SK-N-SH treated with all-trans-retinoic acid at 6 μM for 48 hours (cell line): ENCODE results near the gene SEC16A.

Experiments
- ATAC-seq: fragments of 200-7000 bp; cut with Tn5 transposase; 3 replicates; pipeline ENCODE4 v1.9.1; 2020; ENCODE audit warnings: mild to moderate bottlenecking, moderate library complexity
- ARNTL ChIP-seq: fragments of 450-650 bp; formaldehyde crosslinking; IDR thresholded peaks from 2 replicates; pipeline ENCODE4 v1.5.0; 2020; ENCODE audit warnings: low read depth, mild to moderate bottlenecking, moderate library complexity, borderline replicate concordance
- BACH2 ChIP-seq: fragments of 250-450 bp; sonication (Bioruptor Pico); IDR thresholded peaks from 2 replicates; pipeline ENCODE4 v1.9.0; 2021; ENCODE audit warnings: mild to moderate bottlenecking, borderline replicate concordance
- CSDC2 ChIP-seq: fragments of 250-450 bp; sonication (Bioruptor Pico); IDR thresholded peaks from 2 replicates; pipeline ENCODE4 v1.5.0; 2020; ENCODE audit warnings: mild to moderate bottlenecking, moderate library complexity
- ESRRG ChIP-seq: fragments of 250-450 bp; sonication (Bioruptor Pico); IDR thresholded peaks from 2 replicates; pipeline ENCODE4 v1.6.1; 2021; ENCODE audit warnings: mild to moderate bottlenecking
- GLIS3 ChIP-seq: fragments of 250-450 bp; sonication (Bioruptor Pico); IDR thresholded peaks from 2 replicates; pipeline ENCODE4 v1.5.0; 2020; ENCODE audit warnings: mild to moderate bottlenecking, moderate library complexity
- ISL1 ChIP-seq: fragments of 250-450 bp; sonication (Bioruptor Pico); IDR thresholded peaks from 2 replicates; pipeline ENCODE4 v2.1.2; 2022; ENCODE audit warnings: mild to moderate bottlenecking, moderate library complexity
- OSR1 ChIP-seq: fragments of 250-450 bp; sonication (Bioruptor Pico); IDR thresholded peaks from 2 replicates; pipeline ENCODE4 v1.8.0; 2022; ENCODE audit warnings: moderate library complexity, mild to moderate bottlenecking, inconsistent platforms
- POU6F1 ChIP-seq: fragments of 250-450 bp; sonication (Bioruptor Pico); IDR thresholded peaks from 2 replicates; pipeline ENCODE4 v1.8.0; 2021; ENCODE audit warnings: low read depth, mild to moderate bottlenecking, moderate library complexity, borderline replicate concordance
- RARB ChIP-seq: fragments of 250-450 bp; sonication (Bioruptor Pico); IDR thresholded peaks from 2 replicates; pipeline ENCODE4 v1.8.0; 2021; ENCODE audit warnings: mild to moderate bottlenecking, moderate library complexity
- TCF4 ChIP-seq: fragments of 250-450 bp; sonication (Bioruptor Pico); IDR thresholded peaks from 2 replicates; pipeline ENCODE4 v1.8.0; 2021; ENCODE audit warnings: mild to moderate bottlenecking, moderate library complexity, borderline replicate concordance
- TOX ChIP-seq: fragments of 250-450 bp; sonication (Bioruptor Pico); IDR thresholded peaks from 2 replicates; pipeline ENCODE4 v1.8.0; 2021; ENCODE audit warnings: mild to moderate bottlenecking, moderate library complexity, borderline replicate concordance
- TSHZ2 ChIP-seq: fragments of 250-450 bp; sonication (Bioruptor Pico); IDR thresholded peaks from 2 replicates; pipeline ENCODE4 v1.5.0; 2020; ENCODE audit warnings: mild to moderate bottlenecking, moderate library complexity
- ZC3H10 ChIP-seq: fragments of 250-450 bp; sonication (Bioruptor Pico); IDR thresholded peaks from 2 replicates; pipeline ENCODE4 v1.5.1; 2021; ENCODE audit warnings: mild to moderate bottlenecking, moderate library complexity
- ZFP3 ChIP-seq: fragments of 250-450 bp; sonication (Bioruptor Pico); IDR thresholded peaks from 2 replicates; pipeline ENCODE4 v1.5.0; 2020; ENCODE audit warnings: mild to moderate bottlenecking, moderate library complexity
- ZFP30 ChIP-seq: fragments of 450-650 bp; formaldehyde crosslinking; IDR thresholded peaks from 2 replicates; pipeline ENCODE4 v1.5.0; 2022; ENCODE audit warnings: mild to moderate bottlenecking, moderate library complexity
- ZNF565 ChIP-seq: fragments of 450-650 bp; formaldehyde crosslinking; conservative IDR thresholded peaks from 2 replicates; pipeline ENCODE4 v1.5.0; 2020; ENCODE audit warnings: low read depth, mild to moderate bottlenecking, moderate library complexity
- ZNF70 ChIP-seq: fragments of 450-650 bp; formaldehyde crosslinking; IDR thresholded peaks from 2 replicates; pipeline ENCODE4 v1.5.0; 2020; ENCODE audit warnings: mild to moderate bottlenecking, moderate library complexity
- ZNF8 ChIP-seq: fragments of 450-650 bp; formaldehyde crosslinking; IDR thresholded peaks from 2 replicates; pipeline ENCODE4 v1.5.0; 2020; ENCODE audit warnings: mild to moderate bottlenecking, moderate library complexity
- TF ChIP-seq, protein P1 (sequence below): fragments of 250-450 bp; sonication (Bioruptor Pico); IDR thresholded peaks from 2 replicates; pipeline ENCODE4 v1.8.0; 2020; ENCODE audit warnings: mild to moderate bottlenecking, moderate library complexity, borderline replicate concordance
- TF ChIP-seq, protein P2 (sequence below): fragments of 250-450 bp; sonication (Bioruptor Pico); IDR thresholded peaks from 2 replicates; pipeline ENCODE4 v1.5.1; 2020; ENCODE audit warnings: low read depth, mild to moderate bottlenecking, moderate library complexity

The SEC16A gene

GRCh38 chr9:136416427-136416826, 66.4 kb downstream of the SEC16A start:
- TF ChIP-seq TOX (CRISPR knock-in tag) (no peak), TSHZ2 (CRISPR knock-in tag) (no peak), ZFP3 (no peak), ZNF70 (CRISPR knock-in tag) (no peak), ZNF565 (CRISPR knock-in tag) (no peak)
- no peak for ATAC-seq

DNA sequence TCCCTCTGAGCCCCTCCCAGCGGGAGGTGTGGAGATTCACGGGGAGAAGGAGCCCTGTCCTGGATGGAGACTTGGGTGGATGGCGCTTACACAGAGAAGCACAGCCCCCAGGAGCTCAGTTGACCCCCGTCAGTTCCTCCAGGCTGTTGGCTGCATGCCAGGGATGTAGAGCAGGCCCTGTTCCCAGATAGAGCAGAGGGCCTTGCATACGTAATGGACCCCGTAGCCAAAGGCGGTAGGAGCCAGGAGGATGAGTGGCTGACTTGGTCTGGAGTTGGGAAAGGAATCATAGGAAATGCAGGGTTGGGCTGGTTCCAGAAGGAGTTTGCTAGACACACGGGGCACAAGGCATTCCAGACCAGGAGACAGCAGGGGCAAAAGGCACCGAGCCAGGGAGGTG, 69.9 kb downstream of the SEC16A start:
- no peak for ATAC-seq
- TF ChIP-seq ISL1 (CRISPR knock-in tag) (no peak), CSDC2 (no peak), ZFP3 (no peak), ZC3H10 (CRISPR knock-in tag) (no peak), ARNTL (no peak), TCF4 (CRISPR knock-in tag) (no peak), ZFP30 (CRISPR knock-in tag) (no peak), OSR1 (CRISPR knock-in tag) (no peak), ZNF70 (CRISPR knock-in tag) (no peak), RARB (CRISPR knock-in tag) (no peak), TSHZ2 (CRISPR knock-in tag) (no peak), ZNF8 (CRISPR knock-in tag) (no peak)

DNA sequence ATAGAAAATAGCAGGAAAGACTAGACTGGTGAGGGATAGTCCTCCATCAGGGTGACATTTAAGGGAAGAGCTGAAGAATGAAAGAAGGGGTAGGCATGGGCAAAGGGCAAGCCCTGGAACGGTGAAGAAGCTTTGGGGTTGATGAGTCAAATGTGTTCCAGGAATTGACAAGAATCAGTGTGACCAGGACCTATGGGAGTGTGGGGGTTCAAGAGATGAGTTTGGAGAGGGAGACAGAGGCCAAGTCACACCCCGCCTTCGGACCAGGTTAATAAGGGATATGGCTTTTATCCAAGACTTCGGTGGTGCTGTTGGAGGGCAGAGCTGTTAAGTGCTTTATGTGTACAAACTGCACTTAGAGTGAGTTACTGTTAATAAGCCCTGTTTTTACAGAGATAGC, 71.5 kb downstream of the SEC16A start:
- no peak for ATAC-seq

More for the DNA sequence above, 71.5 kb downstream of the SEC16A start:
- no peak for TF ChIP-seq ISL1 (CRISPR knock-in tag)
- no peak for TF ChIP-seq ZNF70 (CRISPR knock-in tag)
- no peak for TF ChIP-seq CSDC2
- no peak for TF ChIP-seq ZNF8 (CRISPR knock-in tag)
- no peak for TF ChIP-seq ZNF565 (CRISPR knock-in tag)
- no peak for TF ChIP-seq BACH2 (CRISPR knock-in tag)
- TF ChIP-seq TOX (CRISPR knock-in tag), result no peak
- TF ChIP-seq, protein P1, sequence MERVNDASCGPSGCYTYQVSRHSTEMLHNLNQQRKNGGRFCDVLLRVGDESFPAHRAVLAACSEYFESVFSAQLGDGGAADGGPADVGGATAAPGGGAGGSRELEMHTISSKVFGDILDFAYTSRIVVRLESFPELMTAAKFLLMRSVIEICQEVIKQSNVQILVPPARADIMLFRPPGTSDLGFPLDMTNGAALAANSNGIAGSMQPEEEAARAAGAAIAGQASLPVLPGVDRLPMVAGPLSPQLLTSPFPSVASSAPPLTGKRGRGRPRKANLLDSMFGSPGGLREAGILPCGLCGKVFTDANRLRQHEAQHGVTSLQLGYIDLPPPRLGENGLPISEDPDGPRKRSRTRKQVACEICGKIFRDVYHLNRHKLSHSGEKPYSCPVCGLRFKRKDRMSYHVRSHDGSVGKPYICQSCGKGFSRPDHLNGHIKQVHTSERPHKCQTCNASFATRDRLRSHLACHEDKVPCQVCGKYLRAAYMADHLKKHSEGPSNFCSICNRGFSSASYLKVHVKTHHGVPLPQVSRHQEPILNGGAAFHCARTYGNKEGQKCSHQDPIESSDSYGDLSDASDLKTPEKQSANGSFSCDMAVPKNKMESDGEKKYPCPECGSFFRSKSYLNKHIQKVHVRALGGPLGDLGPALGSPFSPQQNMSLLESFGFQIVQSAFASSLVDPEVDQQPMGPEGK (CRISPR knock-in tag), result no peak
- TF ChIP-seq TSHZ2 (CRISPR knock-in tag), result no peak
- no peak for TF ChIP-seq ZFP30 (CRISPR knock-in tag)
- TF ChIP-seq, protein P2, sequence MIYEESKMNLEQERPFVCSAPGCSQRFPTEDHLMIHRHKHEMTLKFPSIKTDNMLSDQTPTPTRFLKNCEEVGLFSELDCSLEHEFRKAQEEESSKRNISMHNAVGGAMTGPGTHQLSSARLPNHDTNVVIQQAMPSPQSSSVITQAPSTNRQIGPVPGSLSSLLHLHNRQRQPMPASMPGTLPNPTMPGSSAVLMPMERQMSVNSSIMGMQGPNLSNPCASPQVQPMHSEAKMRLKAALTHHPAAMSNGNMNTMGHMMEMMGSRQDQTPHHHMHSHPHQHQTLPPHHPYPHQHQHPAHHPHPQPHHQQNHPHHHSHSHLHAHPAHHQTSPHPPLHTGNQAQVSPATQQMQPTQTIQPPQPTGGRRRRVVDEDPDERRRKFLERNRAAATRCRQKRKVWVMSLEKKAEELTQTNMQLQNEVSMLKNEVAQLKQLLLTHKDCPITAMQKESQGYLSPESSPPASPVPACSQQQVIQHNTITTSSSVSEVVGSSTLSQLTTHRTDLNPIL, result no peak
- TF ChIP-seq ARNTL, result no peak
- TF ChIP-seq ZC3H10 (CRISPR knock-in tag), result no peak
- TF ChIP-seq RARB (CRISPR knock-in tag), result no peak
- no peak for TF ChIP-seq OSR1 (CRISPR knock-in tag)
- no peak for TF ChIP-seq POU6F1 (CRISPR knock-in tag)
- TF ChIP-seq GLIS3, result no peak
- no peak for TF ChIP-seq ESRRG
